NCI-H2196 (cell line): Measurements from ENCODE around the gene BRSK2.
A peak's percentile ranks its signal among the peaks of the same experiment; 100 is the strongest.

Experiments used
- DNase-seq: peaks from one replicate; lab custom pipeline; 2025; ENCODE audit not compliant: unreplicated experiment; lab: John Stamatoyannopoulos, UW

BRSK2 gene

DNA sequence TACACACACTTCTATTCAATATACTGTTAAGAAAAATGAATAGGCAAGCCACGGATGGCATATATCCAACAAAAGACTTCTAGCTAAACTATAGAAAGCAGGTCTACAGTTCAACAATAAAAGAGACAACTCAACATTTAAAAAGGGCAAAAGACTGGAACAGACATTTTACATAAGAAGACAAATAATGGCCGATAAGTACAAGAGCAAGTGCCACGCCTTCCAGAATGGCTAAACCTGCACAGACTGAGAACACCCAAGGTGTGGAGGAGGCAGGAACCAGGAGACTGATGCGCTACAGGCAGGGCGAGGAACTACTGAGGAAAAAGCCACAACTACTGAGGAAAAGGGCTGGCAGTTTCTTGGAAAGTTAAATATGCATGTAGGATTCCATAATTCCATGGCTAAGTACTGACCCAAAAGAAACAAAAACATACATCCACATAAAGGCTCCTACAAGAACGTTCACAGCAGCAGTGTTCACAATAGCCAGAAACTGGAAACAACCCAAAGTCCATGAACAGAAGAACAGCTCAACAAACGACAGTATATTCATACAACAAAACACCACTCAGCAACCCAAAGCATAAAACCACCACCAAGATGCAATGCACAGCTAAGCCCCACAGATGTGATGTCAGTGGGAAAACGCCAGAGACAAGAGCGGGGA, 106.5 kb downstream of the BRSK2 start:
- DNase-seq: no peak

DNA sequence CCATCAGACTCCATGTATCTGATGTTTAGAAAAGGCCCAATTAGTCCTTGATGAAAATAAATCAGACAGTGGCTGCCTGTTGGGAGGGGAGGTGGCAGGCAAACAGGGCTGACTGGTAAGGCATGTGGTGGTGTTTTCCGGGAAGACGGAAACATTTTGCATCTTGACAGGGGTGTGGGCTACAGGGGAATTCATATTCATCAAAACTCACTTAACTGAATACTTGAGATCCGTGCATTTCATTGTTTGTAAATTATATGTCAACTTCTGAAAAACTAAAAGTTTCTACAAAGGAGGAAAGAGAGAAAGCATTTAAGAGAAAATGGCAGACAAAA, 107.0 kb downstream of the BRSK2 start:
- DNase-seq: no peak

DNA sequence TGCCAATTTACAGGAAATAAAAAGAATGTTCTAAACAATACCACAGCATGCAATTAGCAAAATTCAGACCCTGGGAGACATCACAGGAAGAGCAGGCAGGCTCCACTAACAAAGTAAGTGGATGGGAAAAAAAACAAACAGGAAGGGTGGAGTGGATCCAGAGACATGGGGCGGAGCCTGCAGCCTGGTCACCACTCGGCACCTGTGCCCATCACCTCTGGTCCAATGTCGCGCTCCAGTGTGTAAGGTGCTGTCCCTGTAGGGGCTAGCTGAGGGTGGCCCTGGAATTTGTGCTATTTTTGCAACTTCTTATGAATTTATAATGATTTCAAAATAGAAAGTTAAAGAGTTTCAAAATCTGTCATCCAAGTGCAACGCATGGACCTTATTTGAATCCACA, 107.9 kb downstream of the BRSK2 start:
- DNase-seq: no peak

DNA sequence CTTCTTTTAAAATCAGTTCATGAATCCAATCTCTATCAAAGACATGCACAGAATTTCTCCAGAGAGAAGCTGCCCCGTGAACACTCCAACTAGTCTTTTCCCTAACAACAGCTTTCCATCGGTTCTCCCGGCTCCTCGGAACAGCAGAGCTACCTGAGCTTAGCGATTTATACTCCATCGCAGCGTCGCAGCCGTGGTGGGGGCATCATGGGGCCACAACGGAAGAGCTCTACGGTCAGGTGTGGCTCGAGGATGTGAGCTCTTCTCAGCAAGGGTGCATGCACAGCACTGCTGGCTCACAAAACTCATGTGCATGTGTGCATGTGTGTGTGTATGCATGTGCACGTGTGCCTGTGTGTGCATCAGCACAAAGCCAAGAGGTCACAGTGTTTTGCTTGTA, 108.5 kb downstream of the BRSK2 start:
- no peak for DNase-seq

DNA sequence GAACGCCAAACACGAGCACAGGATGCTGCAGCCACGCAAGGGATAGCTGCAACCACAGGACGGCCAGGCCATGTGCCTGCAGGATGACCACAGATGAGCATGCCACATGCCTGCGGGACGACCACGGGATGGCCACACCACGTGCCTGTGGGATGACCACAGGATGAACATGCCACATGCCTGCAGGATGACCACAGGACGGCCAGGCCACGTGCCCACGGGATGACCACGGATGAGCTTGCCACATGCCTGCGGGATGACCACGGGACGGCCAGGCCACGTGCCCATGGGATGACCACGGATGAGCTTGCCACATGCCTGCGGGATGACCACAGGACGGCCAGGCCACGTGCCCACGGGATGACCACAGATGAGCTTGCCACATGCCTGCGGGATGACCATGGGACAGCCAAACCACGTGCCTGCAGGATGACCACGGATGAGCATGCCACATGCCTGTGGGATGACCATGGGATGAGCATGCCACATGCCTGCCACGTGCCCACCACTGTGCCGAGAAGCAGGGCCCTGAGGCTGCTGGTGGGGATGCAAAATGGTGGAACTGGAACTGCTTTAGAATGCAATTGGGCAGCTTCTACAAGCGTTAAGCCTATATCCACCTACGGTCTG, 109.6 kb downstream of the BRSK2 start:
- no peak for DNase-seq

DNA sequence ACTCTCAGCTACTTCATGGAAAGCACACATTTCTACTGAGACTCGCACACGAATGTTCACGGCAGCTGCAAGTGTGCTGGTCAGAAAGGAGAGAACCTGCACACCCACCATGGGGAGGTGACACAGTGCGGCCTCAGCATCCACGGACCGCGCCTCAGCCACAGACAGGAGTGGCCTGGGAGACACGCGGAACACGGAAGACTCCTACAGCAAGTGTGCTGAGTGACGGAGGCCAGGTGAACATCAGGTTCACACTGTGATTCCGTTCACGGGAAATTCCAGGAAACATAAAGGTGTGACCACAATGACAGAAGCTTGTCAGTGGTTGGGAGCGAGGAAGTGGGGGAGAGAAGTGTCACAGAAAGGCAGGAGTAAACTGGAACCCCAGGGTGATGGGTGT, 110.2 kb downstream of the BRSK2 start:
- no peak for DNase-seq

DNA sequence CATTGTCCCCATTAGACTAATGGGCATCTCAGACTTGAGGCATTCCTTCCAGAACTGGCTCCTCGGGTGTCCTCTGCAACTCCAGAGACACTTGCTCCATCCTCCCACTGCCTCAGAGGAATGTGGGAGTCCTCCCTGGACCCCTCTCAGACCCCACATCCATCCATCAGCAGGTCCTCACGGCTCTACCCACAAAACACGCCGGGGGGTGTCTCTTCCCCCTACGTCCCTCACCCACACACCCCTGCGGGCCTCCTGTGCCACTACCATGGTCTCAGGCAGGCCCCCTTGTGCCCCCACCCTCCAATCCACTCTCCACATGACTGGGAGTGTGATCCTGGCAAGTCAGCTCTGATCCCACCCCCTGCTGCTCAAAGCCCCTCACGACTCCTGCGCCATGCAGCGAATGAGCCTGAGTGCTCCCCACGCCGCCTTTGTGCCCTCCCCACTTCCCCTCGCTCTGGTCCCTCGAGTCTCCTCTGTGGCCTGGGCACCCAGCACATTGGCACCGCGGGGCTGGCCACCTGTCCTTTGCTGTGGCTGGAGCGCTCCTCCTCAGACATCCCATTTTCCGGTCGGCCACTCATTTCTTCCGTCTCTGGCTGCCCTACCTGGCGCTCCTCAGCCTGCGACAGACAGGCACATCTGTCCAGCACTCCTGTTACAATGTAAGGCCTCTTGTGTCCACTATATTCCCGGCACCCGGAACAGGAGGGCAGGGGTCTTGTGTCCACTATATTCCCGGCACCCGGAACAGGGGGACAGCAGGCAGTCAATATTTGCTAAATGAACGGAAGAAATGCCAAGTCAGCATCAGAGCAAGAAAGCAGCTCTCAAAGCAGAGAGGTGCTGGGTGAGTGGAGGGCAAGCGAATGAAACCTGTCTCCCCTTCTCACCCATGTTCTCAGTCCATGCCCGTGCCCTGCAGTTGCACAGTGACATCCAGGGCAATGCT, 111.0 kb downstream of the BRSK2 start:
- no peak for DNase-seq

DNA sequence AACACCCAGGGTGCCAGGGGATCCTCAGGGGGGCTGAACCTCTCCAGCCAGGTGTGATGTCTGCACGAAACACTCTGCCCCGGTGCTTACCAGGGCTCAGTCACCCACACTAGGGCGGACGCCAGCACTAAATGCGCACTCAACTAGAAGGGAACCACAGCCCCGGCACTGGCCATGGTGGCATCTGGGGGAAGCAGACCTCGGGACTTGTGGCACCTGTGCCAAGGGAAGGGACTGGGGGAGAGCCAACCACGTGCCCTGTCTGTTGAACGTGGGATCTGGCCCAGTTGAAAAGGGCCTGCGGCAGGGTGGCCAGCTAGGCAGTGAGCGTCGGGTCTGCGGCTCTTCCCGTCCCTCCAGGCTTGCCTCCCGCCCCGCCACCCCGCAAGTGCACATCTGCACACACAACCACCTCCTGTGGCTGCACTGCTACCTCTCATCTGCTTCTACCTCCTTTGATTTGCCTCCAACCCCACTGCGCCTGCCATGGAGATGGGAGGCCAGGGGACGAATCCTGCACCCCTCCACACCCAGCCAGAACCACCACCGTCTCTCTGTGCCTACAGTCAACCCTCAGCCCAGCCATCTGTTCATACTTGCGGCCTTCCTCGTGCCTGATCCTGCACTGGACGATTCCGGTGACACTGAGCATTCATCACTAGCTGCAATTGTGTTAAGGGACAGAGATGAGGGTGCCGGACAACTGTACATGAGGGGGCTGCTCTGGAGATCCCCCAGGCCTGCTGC, 111.9 kb downstream of the BRSK2 start:
- DNase-seq: no peak

DNA sequence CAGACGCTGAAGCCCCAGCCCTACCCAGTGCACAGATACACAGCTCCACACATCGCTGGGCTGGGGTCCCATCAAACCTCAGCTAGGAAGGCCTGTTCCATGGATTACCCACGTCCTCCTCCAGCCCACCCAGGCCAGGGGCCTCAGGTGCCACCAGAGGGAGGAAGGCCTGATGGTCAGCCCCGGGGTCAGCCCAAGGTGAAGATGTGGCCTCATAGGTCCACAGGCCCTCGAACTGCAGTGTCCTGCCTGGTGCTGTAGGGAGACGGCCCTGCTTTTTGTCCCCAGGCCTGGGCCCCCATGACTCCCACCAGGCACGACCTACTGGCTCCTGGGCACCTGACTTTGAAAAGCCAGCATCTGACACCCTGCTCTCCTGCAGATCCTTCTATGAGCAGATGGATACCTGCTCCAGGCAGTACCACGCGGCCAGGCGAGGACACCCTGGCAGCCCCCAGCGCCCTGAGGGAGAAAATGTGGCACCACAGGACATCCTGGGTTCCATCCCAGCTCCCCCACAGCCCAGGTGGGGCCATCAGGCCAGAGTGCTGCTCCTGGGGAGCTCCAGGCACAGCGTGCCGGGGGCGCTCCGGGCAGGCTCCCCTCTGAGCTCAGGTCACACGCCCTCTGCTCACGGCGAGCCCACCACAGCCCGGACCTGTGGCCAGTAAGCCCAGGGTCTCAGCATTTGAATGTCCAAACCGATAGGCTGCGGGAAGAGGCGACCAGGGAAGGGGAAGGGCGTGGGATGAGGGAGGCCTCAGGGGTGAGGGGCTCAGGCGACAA, 112.6 kb downstream of the BRSK2 start:
- no peak for DNase-seq

DNA sequence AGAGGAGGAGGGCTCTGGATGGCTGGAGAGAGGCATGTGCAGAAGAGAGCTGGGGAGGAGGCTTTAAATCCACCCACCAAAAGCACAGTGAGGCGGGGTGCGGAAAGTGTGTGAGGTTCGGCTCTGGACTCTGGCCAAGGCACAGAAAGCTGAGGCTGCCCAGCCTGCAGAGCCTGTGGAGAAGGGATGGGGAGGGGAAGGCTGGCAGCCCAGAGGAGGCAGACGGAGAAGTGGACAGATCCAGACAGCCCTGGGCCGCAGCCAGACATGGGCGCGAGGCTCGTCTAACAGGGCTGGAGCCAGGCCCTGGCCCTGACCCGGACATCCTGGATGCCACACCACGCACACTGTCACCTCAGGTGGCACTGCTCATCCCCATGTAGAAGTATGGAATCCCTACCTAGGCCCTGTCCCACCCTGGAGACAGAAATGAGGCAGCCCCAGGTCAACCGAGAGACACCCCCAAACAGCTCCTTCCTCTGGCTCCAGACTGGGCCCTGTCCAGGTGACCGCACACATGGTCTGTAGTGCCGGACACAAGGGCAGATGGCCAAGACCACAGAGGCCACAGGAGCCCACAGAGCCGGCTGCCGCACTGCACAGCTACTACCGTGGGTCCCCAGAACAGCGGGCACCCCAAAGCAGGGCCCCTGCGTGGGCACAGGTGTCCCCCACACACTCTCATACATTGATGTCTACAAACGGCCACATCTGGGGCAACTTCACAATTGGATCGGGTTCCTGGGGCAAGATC, 113.4 kb downstream of the BRSK2 start:
- peak; percentile 57 for DNase-seq

DNA sequence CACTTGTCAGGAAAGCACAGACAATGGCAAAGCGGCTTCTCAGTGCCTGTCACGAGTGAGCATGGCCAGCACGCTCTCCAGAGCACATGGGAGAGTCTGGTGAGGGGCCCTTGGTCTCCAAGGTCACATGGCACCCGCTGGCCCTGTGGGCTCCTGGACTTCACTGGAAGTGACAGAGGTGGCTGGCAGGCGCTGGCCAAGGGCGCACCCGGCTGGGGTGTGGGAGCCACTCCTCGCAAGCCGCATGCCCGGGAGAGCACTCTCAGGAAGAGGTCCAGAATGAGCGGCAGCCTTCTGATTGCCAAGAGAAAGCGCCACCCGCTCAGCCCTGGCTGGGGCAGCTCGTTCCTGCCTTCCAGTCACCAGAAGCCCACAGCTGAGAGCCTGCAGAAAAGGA, 114.0 kb downstream of the BRSK2 start:
- DNase-seq: no peak

DNA sequence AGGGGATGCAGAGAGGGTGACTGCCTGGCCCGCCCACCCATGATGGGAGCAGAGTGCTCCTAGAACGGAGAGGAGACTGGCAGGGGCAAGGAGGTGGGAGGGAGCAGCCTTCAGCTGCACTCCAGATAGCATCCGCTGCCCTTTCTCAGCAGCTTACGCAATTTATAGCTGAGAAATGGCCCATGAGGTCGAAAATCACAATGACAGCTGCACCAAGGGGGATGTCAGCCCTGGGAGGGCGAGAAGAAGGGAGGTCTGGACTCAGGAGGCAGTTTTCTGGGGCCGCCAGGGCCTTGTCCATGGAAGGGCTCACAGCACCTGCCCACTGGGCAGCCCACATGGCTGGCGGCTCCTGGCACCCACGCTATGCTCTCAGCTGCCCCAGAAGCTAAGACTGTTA, 114.4 kb downstream of the BRSK2 start:
- no peak for DNase-seq

DNA sequence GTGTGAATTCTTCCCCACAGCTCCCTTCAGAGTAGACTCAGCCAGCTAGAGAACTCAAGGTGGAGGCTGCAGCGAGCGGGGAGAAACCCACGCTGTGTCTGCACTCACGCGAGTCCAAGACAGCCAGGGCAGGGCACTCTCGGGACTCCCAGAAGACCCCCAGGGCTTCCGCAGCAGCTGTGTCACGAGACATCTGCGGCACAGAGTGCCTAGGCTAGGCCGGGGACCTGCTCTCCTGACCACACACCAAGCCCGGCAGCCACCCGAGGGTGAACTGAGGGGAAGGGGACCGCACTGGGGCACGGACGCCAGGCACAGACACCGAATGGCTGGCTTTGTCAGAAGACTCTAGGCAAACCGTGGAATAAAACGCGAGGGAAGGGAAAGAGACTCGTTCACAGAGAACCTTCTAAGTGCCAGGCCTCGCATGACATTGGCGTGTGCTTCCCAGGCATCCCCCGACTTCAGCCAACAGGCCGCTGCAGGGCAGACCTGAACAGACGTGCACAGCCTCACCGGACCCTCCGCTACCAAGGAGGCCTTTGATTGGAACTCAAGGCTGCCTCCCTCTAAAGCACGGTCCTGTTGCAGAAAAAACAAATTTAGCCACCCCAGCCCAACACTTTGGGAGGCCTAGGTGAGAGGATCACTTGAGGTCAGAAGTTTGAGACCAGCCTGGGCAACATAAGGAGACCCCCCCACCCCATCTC, 115.0 kb downstream of the BRSK2 start:
- no peak for DNase-seq

DNA sequence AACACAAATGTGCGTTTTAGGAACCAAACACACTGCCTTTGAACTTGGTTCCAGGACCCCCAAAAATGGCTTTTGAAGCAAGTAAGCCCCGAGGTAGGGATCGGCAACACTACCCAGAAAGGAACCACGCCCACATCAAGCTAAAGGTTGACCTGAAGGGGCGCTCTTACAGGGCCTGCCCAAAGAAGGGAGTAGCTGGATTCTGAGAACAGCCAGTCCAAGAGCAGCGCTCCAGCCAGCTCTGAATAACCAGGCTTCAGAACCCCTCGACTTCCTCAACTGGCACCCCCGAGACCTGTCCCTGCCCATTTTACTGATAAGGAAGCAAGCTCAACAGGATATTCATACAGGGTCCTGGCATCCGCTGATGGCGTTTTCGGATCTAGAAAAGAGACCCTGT, 115.7 kb downstream of the BRSK2 start:
- DNase-seq: no peak

DNA sequence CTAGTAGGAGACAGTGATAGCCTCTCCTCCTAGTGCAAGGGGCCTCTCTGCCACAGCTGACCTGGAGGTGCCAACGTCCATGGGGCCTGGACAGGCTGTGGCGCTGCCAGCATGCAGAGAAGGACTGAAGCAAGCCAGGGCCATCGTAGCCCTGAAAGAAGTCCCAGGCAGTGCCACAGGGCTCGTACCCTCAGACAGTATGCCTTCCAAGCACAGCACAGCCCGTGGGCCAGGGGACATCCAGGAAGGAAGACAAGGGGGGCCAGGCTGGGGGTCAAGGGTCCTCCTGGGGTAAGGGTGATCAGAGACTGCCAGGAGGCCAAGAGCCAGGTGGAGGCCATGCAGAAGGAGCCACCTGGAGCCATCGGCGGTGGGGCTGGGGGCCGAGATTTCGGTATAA, 117.2 kb downstream of the BRSK2 start:
- no peak for DNase-seq

DNA sequence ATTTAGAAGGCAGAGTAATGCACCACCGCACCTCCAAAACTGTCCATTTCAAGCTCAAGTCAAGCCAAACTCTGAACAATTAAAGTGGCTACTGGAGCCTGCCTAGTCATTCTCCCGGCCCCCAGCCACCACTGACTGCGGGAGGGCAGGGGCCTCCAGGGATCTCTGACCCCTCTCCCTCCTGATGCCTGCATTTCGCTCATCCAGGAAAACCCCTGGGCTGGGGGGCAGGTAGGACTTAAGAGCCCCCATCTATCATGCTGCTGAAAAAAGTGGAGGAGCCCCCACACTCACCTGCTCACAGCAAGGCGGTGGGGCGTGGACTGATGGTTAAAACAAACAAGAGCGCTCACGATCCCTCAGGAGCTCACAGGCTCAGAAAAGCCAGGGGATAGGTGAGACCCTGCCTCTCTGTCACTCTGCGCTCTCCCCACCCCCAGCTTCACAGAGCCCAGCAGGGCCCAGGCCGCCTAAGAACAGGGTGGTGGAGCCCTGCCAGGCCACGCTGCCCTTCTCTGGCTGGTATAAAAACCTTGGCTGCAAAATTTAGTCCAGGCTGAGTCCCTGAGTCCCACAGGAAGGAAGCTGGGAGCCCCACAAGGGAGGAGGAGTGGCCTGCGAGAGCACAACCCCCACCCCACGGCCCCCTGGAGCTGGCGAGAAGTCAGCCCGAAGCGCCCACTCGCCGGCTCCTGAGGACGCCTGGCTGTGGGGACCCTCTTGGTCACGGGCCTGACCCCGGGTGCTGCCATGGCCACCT, 117.8 kb downstream of the BRSK2 start:
- no peak for DNase-seq

DNA sequence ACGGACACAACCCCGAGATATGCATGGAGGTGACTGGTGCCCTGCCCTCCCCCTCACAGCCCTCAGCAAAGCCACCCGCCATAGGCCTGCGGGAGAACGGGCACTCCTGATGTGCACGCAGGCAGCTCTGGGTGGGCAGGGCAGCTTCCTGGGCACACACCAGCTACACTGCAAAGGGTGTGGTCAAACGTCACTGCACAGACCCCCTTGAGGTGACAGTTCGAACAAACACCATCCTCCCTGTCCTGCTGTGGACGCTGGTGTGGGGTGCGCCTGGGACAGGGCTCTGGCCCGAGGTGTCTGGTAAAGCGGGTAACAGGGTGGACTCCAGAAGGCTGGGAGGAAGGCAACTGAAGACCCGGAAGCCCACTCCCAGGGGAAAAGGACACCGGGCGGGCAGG, 118.8 kb downstream of the BRSK2 start:
- DNase-seq: no peak

DNA sequence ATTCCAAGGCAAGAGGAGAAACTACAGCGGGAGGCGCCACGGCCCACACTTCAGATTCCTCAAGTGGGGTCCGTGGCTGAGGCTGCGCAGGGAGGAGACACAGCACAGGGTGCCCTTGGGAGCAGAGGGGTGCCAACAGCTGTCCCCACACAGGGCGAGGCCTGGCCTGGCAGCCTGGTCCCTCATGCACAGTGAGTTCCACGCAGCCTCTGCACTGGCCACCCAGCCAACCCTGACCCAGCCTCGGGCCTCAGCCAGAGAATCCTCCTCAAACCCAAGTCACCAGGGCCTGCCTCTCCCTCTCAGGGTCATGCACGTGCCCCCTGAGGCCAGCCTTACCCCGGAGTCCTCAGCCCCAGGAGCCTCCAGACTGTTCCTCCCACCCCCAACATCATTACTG, 119.3 kb downstream of the BRSK2 start:
- DNase-seq: no peak
